CD14-positive monocyte (primary cell): ENCODE measurements around the gene IFNGR1. TPM values are rescaled to one million over a fixed set of nuclear protein-coding genes. Genes with fewer than 3 reads are reported as not detected.

Experiments used
- DNase-seq, 3 donors: peaks; one replicate each; pipeline ENCODE4 v3.0.0-alpha.2; 2011 to 2022
- H2AFZ ChIP-seq: 2 replicates; pipeline ENCODE4 v1.6.0; 2012; ENCODE audit warnings: mild to moderate bottlenecking, low read depth, low read length, inconsistent platforms; ENCODE audit not compliant: insufficient read depth, poor library complexity, severe bottlenecking
- H3K27ac ChIP-seq, 2 donors: 1 replicate in 1 of 2; 2 replicates in 1 of 2; pipeline ENCODE4 v1.5.1; 2012 to 2013; ENCODE audit warnings: low read length in 2 of 2, control low read depth in 1 of 2, inconsistent platforms in 1 of 2, low read depth in 1 of 2, mild to moderate bottlenecking in 1 of 2
- H3K27me3 ChIP-seq, 2 donors: one replicate each; pipeline versions ENCODE4 v1.6.0 to v1.6.1; 2011 to 2013; ENCODE audit warnings: low read length in 2 of 2; ENCODE audit not compliant: control insufficient read depth in 2 of 2, insufficient read depth in 2 of 2
- H3K36me3 ChIP-seq, 2 donors: replicated peaks in 1 of 2; 1 replicate in 1 of 2; 2 replicates in 1 of 2; pipeline versions ENCODE4 v1.5.1 to v1.6.1; 2012 to 2013; ENCODE audit warnings: low read length in 2 of 2, control low read depth in 1 of 2, inconsistent platforms in 1 of 2, mild to moderate bottlenecking in 1 of 2; ENCODE audit not compliant: insufficient read depth in 2 of 2, control insufficient read depth in 1 of 2
- H3K4me1 ChIP-seq, 2 donors: 1 replicate in 1 of 2; 2 replicates in 1 of 2; pipeline versions ENCODE4 v1.5.1 to v1.6.1; 2012 to 2013; ENCODE audit warnings: low read length in 2 of 2, control low read depth in 1 of 2, inconsistent platforms in 1 of 2, mild to moderate bottlenecking in 1 of 2, moderate library complexity in 1 of 2; ENCODE audit not compliant: insufficient read depth in 2 of 2, control insufficient read depth in 1 of 2
- H3K4me2 ChIP-seq: replicated peaks from 2 replicates; pipeline ENCODE3; 2012; ENCODE audit warnings: low read length, moderate library complexity, mild to moderate bottlenecking; ENCODE audit not compliant: poor library complexity, severe bottlenecking; ENCODE audit errors: extremely low read depth
- H3K4me3 ChIP-seq, 3 experiments: fragments of 200-600 bp in 1 of 3; sonication (generic) in 1 of 3; replicated peaks in 1 of 3; 1 replicate in 2 of 3; 2 replicates in 1 of 3; pipeline ENCODE4 v1.5.1; 2011 to 2013; ENCODE audit warnings: low read length in 3 of 3, mild to moderate bottlenecking in 3 of 3, control low read depth in 2 of 3, low read depth in 2 of 3, inconsistent platforms in 1 of 3, moderate library complexity in 1 of 3
- H3K79me2 ChIP-seq: 2 replicates; pipeline ENCODE4 v1.6.0; 2012; ENCODE audit warnings: mild to moderate bottlenecking, control low read depth, inconsistent platforms, low read length, moderate library complexity; ENCODE audit not compliant: insufficient read depth
- H3K9ac ChIP-seq: 2 replicates; pipeline ENCODE4 v1.6.0; 2017; ENCODE audit warnings: low read length, mild to moderate bottlenecking; ENCODE audit not compliant: insufficient read depth, poor library complexity, severe bottlenecking
- H3K9me3 ChIP-seq, 2 donors: replicated peaks in 1 of 2; 1 replicate in 1 of 2; 2 replicates in 1 of 2; pipeline versions ENCODE4 v1.5.1 to v1.6.1; 2012 to 2013; ENCODE audit warnings: low read length in 2 of 2, control low read depth in 1 of 2; ENCODE audit not compliant: control insufficient read depth in 1 of 2, insufficient read depth in 1 of 2
- H4K20me1 ChIP-seq: 2 replicates; pipeline ENCODE4 v1.6.0; 2012; ENCODE audit warnings: mild to moderate bottlenecking, low read length, control low read depth, moderate library complexity; ENCODE audit not compliant: insufficient read depth
- H3K27ac Mint-ChIP-seq, 7 donors: one replicate each; pipeline ENCODE4 v1.8.0; 2020; ENCODE audit warnings: mild to moderate bottlenecking in 7 of 7, mixed read lengths in 7 of 7, moderate library complexity in 6 of 7, inconsistent platforms in 2 of 7
- H3K27me3 Mint-ChIP-seq, 3 donors: one replicate each; pipeline ENCODE4 v1.8.0; 2021 to 2022; ENCODE audit warnings: low read depth in 3 of 3, mild to moderate bottlenecking in 3 of 3, mixed read lengths in 3 of 3, moderate library complexity in 3 of 3, inconsistent platforms in 1 of 3
- H3K36me3 Mint-ChIP-seq, 2 donors: one replicate each; pipeline ENCODE4 v1.8.0; 2020; ENCODE audit warnings: mixed read lengths in 2 of 2, inconsistent platforms in 1 of 2, mild to moderate bottlenecking in 1 of 2
- H3K4me1 Mint-ChIP-seq: one replicate; pipeline ENCODE4 v1.8.0; 2020; ENCODE audit warnings: mild to moderate bottlenecking, mixed read lengths
- H3K4me3 Mint-ChIP-seq, 2 donors: one replicate each; pipeline ENCODE4 v1.8.0; 2020; ENCODE audit warnings: mild to moderate bottlenecking in 2 of 2, mixed read lengths in 2 of 2, moderate library complexity in 1 of 2
- H3K9me3 Mint-ChIP-seq, 7 donors: one replicate each; pipeline ENCODE4 v1.8.0; 2020 to 2022; ENCODE audit warnings: mixed read lengths in 7 of 7, mild to moderate bottlenecking in 6 of 7, moderate library complexity in 6 of 7, inconsistent platforms in 2 of 7
- WGBS: methylation state at CpG from one replicate; pipeline ENCODE4 v1.1.5; 2013; ENCODE audit warnings: missing lambda C conversion rate; ENCODE audit not compliant: insufficient coverage; 5-methylcytosine and 5-hydroxymethylcytosine counted together
- intact Hi-C, 2 donors: fragments of 100-400 bp; cut with micrococcal nuclease; formaldehyde crosslinking; loops; one replicate each; pipeline versions ENCODE4 v1.15.0 to v1.15.1; 2023
- polyA plus RNA-seq, 3 donors: library from polyadenylated mRNA; depleted of rRNA in 1 of 3; unstranded in 2 of 3; stranded (reverse) in 1 of 3; fragments of 300-500 nt in 2 of 3; fragments of >200 nt in 1 of 3; fragmentation: Illumina TruSeq in 2 of 3; gene quantifications; 1 replicate in 2 of 3; 2 replicates in 1 of 3; pipeline ENCODE4 v1.2.3, GENCODE V29; 2012 to 2021
- TF ChIP-seq, protein P1 (sequence below): fragments of 200-600 bp; IDR thresholded peaks from one replicate; pipeline ENCODE4 v1.8.0; 2022; ENCODE audit warnings: antibody characterized with exemption, mild to moderate bottlenecking

IFNGR1 gene
- polyA plus RNA-seq, 3 donors, result 204 to 372 (median 364) TPM

DNA sequence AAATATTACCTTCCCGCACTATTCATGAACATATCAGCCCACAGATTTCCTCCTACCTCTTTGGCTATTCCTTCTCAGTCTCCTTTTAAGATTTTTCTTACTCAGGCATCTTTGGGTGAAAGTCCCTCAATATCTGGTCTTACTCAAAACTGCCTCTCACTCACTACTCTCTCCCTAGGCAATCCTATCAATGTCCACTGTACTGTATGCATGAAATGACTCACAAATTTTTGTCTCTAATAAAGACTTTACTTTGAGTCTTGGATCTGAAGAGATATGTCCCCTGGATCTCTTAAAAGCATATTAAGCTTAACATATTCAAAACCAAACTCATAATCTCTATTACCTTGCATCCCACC is 70.2 kb downstream of the IFNGR1 start:
- no peaks in the 10 kb centered on the region for H3K27me3 ChIP-seq
- Mint-ChIP-seq H3K4me3 (no peak overlapping the region), H3K27ac (peak overlapping the region; percentile 89 to 98 (median 95)), H3K27me3 (no peaks in the 10 kb centered on the region), H3K9me3 (peaks cover 0 to 3% (median 0%) of the 10 kb centered on the region in 7 donors), H3K4me1 (peaks cover 58% of the 10 kb centered on the region), H3K36me3 (peaks cover 0 to 3% of the 10 kb centered on the region in 2 donors)
- peak overlapping the region; percentile 30 for H3K4me2 ChIP-seq
- no peaks in the 10 kb centered on the region for H3K9me3 ChIP-seq
- H2AFZ ChIP-seq, result no peak overlapping the region
- H3K79me2 ChIP-seq, result no peaks in the 10 kb centered on the region
- H3K4me1 ChIP-seq, result peaks cover 39 to 48% of the 10 kb centered on the region in 2 donors
- H4K20me1 ChIP-seq, result no peaks in the 10 kb centered on the region
- TF ChIP-seq, protein P1, sequence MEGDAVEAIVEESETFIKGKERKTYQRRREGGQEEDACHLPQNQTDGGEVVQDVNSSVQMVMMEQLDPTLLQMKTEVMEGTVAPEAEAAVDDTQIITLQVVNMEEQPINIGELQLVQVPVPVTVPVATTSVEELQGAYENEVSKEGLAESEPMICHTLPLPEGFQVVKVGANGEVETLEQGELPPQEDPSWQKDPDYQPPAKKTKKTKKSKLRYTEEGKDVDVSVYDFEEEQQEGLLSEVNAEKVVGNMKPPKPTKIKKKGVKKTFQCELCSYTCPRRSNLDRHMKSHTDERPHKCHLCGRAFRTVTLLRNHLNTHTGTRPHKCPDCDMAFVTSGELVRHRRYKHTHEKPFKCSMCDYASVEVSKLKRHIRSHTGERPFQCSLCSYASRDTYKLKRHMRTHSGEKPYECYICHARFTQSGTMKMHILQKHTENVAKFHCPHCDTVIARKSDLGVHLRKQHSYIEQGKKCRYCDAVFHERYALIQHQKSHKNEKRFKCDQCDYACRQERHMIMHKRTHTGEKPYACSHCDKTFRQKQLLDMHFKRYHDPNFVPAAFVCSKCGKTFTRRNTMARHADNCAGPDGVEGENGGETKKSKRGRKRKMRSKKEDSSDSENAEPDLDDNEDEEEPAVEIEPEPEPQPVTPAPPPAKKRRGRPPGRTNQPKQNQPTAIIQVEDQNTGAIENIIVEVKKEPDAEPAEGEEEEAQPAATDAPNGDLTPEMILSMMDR, result no peak
- intact Hi-C loops, result loop anchor here in 1 of 2 donors (10.0 kb wide), 1 partner anchor 166 kb away; no protein-coding TSS in a partner anchor
- no peak overlapping the region for H3K4me3 ChIP-seq
- H3K27ac ChIP-seq, result peak overlapping the region; percentile 73 to 94
- peak in 1 of 3 donors; percentile 77 for DNase-seq
- no peak overlapping the region for H3K9ac ChIP-seq
- H3K36me3 ChIP-seq, result no peaks in the 10 kb centered on the region
- 7% methylated on average over 1 of the region's 1 CpG for WGBS

DNA sequence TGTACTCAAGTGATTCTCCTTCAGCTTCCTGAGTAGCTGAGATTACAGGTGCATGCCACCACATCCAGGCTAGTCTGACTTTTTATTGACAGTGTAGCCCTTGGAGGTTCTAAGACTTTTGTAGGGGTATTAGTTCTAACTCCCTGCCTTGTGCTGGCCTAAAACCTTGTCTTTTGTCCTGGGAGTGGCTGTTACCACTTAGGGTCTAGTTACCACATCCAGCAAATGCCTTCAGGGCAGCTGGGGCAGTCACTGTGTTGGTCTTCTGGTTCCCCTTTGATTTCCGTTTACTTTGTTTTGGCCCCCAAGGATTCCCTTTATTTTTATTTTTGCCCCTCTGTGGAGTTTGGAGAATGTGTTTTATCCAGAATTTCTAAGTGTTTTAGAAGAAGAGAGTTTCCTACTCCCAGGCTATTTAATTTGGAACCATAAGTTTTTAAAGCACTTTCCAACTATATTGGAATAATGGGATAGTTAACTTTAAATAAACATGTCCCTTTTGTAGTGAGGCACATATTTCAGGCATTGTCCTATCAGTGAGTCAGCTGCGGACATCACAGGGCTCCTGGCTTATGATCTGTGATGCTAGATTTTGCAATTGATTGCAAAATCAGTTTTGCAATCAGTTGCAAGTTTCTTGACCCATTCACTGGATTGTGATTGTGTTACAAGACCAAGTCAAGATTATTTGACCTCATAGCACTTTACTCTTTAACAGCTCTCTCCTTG is 70.7 kb downstream of the IFNGR1 start:
- H3K4me1 Mint-ChIP-seq, result peaks cover 52% of the 10 kb centered on the region
- TF ChIP-seq, protein P1, result no peak
- Histone ChIP-seq H2AFZ (peak overlapping the region; percentile 43), H3K79me2 (no peaks in the 10 kb centered on the region), H4K20me1 (no peaks in the 10 kb centered on the region), H3K36me3 (no peaks in the 10 kb centered on the region), H3K9me3 (no peaks in the 10 kb centered on the region), H3K9ac (peak overlapping the region; percentile 49), H3K4me3 (peak overlapping the region in 1 of 3 experiments; percentile 3), H3K4me1 (peaks cover 39 to 43% of the 10 kb centered on the region in 2 donors), H3K27ac (peak overlapping the region; percentile 73 to 94), H3K27me3 (no peaks in the 10 kb centered on the region), H3K4me2 (peak overlapping the region; percentile 30)
- H3K36me3 Mint-ChIP-seq, result peaks cover 0 to 3% of the 10 kb centered on the region in 2 donors
- H3K27ac Mint-ChIP-seq, result peak overlapping the region; percentile 94 to 98 (median 95)
- WGBS, result 0% methylated on average over 2 of the region's 2 CpGs
- no peaks in the 10 kb centered on the region for H3K27me3 Mint-ChIP-seq
- H3K9me3 Mint-ChIP-seq, result peaks cover 0 to 3% (median 0%) of the 10 kb centered on the region in 7 donors
- intact Hi-C loops, result loop anchor here in 1 of 2 donors (10.0 kb wide), 1 partner anchor 166 kb away; no protein-coding TSS in a partner anchor
- peak overlapping the region in 1 of 2 donors; percentile 19 for H3K4me3 Mint-ChIP-seq
- DNase-seq, result peak; percentile 94 to 99 (median 97)

Other genes starting within 250 kb of the IFNGR1 start
- not detected for gene IL20RA, start 174.4 kb downstream of the IFNGR1 start, polyA plus RNA-seq
- not detected for gene IL22RA2, start 45.7 kb downstream of the IFNGR1 start, polyA plus RNA-seq